Measurements from ENCODE around the gene ZNF579.

The ZNF579 gene

DNA sequence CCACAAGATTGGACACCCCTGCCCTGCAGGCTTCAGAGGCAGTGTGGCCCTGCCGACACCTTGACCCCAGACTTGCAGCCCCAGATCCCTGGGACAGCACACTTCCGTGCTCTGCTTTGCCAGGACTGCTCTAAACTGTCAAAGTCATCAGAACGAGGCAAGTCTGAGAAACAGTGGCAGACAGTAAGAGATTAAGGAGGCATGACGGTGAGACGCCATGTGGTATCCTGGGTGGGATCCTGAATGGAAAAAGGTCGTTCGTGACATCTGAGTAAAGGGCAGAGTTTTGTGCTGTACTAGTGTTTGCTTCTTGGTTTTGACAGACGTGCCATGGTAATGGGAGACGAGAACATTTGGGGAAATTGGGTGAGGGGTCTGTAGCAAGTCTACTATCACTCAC lies 13.8 kb downstream of the ZNF579 start:
- DNase-seq = no peak

DNA sequence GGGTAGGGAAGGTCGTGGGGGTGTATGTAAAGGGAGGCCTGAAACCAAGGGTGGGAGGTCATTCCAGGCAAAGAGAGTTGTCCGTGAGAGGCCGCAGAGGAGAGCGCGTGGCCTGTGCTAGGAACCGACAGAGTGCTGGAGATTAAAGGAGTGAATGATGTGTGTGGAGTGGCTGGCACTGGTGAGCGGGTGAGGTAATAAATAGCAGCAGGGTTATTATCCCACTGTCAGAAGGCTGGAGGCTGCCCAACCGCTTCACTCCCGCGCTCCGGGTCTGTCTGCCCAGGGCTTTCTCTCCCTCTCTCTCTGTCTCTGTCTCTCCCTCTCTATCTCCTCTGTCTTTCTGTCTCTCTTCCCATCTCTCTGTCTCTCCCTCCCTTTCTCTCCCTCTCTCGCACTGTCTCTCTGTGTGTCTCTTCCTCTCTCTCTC lies 17.4 kb downstream of the ZNF579 start:
- no peak for DNase-seq

DNA sequence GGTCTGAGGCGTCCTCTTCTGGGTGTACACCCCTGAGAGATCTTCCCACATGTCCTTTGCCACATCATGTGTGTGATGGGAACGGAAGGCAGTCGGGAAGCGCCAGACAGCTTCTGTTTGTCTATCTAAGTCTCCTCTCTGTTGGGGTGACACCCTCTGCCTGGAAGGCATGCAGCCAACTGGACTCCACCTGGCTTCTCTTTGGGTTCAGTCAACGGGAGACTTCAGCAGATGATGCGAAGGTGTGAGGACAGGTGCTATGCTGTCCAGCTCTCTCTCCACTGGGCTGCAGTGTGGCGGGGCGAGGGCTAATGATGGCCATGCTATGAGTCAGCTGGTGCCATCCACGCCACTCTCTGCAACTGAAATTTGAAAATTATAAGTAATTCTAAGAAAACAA lies 21.0 kb downstream of the ZNF579 start:
- DNase-seq = no peak

DNA sequence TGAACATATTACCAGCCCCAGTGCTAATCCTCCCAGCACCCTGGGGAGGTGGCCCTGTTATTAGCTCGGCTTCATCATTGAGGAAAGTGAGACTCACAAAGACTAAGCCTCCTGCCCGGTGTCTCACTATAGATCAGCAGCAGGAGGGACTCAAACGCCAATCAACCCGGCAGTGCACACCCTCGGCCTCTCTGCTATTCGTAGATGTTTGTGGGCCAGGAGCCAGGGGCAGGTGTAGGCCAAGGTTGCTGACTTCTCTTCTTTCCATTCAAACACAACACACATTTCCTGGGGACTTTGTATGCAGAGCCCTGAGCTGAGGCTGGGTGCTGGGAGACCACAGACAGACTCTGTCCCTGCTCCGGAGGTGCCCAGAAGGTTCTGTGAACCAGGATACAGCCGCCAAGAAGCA lies 25.9 kb downstream of the ZNF579 start:
- no peak for DNase-seq

DNA sequence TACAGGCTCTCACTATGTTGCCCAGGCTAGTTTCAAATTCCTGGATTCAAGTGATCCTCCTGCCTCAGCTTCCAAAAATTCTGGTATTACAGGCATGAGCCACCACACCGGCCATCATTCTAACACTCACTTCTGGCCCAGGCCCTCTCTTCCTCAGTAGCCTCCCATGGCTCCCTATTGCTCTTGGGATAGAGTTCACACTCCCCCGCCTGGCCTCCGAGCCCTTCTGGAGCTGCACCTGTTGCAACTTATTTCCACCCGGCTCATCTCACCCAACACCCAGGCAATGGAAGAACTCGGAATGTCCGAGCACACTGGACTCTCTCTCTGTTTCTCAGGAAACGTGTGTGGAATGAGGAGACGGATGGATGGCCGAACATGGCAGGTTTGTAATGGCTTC lies 26.3 kb downstream of the ZNF579 start:
- no peak for DNase-seq

DNA sequence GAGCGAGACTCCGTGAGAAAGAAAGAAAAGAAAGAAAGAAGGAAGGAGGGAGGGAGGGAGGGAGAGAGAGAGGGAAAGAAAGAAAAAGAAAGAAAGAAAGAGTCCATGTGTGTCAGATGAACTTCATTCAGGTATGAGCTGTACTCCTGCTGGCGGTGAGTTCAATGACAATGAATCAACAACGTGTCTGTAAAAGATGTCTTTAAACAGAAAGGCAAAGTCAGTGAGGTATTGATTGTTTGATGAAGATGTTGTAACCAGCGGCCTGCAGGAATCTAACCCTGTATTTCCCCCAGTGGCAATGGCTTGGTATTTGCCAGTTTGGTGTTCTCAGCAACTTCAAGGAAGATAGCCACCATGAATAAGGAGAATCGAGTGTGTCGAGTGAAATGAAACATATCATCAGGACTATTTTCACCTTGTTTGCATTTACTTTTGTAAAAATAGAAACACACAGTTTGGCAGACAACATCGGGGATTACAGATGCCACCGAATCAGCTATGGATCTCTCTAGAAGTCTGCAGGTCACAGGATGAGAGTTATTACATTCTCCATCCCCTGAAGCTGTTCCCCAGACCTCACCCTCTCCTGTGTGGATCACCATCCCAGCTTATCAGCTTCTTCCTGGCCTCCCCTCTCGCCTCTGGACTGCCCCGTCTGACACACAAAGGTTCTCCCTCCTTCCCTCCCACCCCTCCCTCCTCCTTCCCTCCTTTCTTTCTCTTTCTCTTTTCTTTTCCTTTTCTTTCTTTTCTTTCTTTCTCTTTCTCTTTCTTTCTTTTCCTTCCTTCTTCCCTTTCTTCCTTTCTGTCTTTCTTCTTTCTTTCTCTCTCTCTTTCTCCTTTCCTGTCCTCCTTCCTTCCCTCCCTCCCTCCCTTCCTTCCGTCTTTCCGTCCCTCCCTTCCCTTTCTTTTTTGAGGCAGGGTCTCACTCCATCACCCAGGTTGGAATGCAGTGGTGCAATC lies 27.1 kb downstream of the ZNF579 start:
- DNase-seq = no peak

DNA sequence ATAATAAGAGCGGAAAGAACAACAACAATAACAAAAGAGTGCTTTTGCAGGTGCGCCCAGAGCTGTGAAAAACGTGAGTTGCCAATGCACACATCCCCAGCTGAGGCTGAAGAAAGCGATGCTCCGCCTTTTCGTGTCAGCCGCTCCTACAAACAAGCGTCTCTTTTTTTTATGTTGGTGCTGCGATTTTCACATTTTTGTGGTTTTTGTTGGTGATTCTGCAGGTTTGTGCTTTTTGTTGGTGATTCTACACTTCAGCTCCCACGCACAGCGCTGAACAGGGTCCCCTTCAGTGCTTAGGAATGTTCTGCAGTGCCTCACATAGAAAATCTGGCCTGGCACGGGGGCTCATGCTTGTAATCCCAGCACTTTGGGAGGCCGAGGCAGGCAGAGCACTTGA lies 28.0 kb downstream of the ZNF579 start:
- peak; percentile 62 for DNase-seq

DNA sequence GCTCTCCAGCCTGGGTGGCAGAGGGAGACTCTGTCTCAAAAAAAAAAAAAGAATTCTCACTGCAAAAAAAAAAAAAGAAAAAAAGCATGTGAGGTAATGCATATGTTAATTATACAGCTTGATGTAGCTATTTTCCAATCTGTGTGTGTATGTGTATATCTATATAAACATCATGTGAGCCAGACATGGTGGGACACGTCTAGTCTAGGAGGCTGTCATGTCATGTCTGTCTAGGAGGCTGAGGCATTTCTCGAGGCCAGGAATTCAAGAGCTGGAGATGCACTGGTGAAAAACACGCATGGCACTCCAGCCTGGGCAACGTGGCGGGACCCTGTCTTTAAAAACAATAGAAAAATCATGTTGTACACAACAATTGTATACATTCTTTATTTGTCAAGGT lies 28.4 kb downstream of the ZNF579 start:
- no peak for DNase-seq

DNA sequence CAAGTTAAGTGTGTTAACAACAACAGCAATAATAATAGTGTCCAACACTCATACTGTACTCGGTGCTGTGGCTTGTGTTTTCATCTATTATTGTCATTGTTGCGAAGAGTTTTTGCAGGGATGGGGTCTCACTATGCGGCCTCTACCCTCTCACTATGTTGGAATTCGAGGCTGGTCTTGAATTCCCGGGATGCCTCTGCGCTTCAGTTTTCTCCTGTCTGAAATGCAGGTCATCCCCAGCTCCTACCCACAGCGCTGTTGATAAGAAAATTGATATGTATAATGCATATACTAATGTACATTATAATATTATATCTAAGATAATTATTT lies 30.4 kb downstream of the ZNF579 start:
- DNase-seq = no peak

DNA sequence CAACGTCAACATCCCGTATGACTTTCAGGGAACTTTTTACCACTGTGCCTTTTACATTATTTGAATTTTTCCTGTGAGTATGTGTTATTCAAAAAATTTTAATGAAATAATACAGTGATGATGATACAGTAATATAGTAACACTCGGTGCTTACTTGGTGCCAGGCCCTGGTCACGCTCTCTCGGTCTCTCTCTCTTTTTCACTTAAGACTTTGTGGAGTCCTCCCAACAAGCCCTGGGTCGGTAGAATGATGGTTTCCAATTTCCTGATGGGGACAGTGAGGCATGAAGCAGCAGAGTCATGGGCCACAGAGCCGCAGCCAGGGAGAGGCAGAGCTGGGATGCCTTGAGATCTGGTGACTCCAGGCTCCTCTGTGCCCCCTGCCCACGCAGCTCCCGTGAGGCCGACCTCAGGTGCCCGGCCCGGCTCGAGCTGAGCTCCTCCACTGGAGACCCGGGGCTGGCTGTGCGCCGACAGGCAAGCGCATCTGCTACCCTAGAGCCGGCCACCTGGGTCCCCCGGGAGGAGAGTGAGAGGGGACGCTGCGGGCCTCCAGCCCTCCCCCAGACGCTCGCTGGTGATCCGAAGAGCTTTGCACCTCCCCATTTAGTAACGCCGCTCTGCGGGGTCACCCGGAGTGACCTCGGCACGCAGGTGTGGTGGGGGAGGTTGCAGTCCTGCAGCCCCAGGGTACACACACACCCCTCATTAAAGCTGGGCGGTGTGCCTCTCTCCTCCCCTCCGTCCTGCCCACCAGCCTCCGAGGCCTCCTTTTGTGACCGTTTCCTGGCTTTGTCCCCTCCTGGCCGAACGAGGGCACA lies 30.9 kb downstream of the ZNF579 start:
- DNase-seq = peak; percentile 88

DNA sequence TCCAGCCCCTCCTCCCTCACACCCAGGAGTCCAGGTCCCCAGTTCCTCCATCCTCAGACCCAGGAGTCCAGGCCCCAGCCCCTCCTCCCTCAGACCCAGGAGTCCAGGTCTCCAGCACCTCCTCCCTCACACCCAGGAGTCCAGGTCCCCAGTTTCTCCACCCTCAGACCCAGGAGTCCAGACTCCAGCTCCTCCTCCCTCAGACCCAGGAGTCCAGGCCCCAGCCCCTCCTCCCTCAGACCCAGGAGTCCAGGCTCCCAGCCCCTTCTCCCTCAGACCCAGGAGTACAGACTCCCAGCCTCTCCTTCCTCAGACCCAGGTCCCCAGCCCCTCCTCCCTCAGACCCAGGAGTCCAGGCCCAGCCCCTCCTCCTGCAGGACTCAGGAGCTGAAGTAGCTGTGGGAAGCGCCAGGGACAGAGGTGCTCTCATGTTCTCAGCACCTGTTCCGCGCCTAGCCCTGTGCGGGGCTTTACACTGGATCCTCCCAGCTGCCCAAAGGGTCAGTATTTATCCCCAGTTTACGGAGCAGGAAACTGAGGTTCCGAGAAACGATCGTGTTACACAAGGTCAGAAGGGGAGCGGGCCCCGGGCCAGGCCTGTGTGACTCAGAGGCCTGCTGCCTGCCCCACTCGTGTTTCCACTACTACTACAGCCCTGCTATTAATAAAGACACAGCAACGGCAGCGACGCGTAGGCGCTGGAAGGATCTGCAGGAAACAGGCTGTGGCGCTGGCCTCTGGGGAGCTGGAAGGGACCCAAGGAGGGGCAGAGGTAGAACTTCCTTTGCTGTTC lies 33.6 kb downstream of the ZNF579 start:
- no peak for DNase-seq

DNA sequence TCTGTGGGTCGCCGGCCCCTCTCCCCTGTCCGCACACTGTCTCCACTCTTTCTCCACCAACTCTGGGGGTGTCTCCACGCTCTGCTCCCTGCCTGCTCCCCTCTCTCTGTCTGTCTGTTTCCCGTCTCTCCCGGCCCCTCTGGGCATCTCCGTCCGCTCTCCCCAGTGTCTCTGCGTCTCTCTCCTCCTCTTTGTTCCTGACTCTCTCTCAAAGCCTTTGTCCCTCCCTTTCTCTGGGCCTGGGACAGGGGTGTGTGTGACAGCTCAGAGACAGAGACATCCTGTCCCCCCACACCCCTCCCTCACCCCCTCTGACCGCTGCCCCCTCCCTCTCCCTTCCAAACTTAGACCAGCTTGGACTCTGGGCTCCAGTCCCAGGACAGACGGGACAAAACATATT lies 34.6 kb downstream of the ZNF579 start:
- no peak for DNase-seq

DNA sequence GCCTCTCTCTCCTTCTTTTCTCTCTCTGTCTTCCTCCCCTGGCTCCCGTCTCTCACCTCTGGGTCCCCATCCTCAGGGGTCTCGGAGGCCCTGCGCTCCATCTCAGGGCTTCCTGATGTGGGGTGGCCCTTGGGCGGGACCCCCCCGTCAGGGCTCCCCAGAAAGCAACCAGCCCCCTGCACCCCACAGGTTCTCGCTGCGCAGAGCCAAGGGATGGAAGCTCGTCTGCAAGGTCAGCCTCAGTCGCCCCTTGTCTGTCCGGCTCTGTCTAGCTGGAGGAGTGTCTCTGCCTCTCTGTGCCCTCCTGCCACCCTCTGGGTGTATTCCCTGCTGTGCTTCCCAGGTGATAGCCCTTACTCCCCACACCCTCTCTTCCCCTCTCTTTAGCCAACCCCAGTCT lies 35.2 kb downstream of the ZNF579 start, which contains the start of gene SBK3:
SBK3 (minus strand) TSS at position 101 of the 400 bp plus-strand sequence; CDS start at position 101, 0 bp downstream.
- no peak for DNase-seq

DNA sequence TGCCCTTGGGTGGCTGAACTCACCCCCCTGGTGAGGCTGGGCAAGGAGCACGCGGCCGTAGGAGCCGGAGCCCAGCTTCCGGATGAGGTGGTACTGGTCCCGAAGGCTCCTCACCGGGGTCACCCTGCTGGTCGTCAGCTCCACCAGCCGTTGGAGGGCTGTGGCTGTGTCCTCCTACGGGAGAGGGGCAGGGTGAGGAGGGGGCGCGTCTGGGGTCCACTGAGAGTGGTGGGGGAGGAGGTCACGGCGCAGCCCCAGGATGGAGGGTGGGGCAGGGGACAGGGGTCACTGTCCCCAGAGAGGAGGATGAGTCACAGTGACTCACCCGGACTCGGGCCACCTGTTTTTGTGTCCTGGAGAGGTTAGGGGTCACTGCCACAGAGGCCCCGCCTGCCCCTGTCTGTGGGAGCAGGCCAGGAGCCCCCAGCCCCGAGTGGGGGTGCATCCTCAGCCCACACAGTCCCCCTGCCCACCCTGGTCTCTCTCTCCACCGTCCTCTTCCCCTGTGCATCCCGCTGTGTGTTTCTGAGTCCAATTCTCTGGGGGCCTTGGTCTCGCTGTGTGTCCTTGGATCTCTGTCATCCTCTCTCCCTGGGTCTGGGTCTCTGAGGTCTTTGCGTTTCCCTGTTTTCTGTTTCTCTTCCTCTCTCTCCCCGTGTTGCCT lies 35.7 kb downstream of the ZNF579 start:
- no peak for DNase-seq

DNA sequence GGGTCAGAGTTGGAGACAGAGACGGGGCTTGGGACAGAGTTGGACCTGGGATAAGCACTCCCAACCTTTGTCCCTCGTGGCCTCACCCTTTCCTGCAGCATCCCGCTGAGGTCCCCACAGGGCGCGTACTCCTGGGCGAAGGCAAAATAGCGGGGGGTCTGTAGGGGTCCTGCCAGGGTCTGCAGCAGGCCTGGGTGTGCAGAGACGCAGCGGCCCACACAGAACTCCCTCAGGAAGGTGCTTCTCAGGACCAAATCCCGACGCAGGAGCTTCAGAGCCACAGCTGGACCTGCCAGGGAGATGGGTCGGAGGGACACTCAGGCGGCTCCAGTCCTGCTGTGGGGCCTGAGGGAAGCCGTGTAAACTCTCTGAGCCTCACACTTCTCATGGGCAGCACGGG lies 36.6 kb downstream of the ZNF579 start:
- no peak for DNase-seq

DNA sequence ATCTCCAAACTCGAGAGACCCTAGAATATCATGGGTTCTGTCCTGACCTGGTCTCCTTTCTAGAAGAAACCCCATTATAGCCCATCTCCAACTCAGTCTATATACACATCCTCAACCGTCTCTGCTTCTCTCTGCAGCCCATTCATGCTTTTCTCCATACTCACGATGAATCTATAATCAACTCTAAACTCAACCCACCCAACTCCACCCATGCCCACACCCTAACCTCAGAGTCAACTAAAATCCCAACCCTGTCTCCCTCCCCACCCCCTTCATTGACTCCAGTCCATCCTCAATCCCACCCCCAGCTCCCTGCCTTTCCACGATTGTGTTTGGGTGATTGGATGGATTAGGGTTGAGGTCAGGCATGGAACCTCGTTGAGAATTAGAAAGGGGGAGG lies 37.1 kb downstream of the ZNF579 start:
- no peak for DNase-seq

DNA sequence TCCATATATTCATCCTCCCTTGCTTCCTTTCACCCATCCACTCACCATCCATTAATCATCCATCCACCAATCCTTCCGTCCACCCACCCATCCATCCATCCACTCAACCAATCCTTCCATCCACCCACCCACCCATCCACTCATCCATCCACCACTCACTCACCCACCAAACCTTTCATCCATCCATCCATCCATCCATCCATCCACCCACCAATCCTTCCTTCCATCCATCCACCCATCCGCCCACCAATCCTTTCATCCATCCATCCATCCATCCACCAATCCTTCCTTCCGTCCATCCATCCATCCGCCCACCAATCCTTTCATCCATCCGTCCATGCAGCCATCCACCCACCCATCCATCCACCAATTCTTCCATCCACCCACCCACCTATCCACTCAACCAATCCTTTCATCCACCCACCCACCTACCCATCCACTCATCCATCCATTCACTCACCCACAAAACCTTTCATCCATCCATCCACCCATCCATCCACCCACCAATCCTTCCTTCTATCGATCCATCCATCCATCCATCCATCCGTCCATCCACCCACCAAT lies 38.3 kb downstream of the ZNF579 start:
- no peak for DNase-seq

DNA sequence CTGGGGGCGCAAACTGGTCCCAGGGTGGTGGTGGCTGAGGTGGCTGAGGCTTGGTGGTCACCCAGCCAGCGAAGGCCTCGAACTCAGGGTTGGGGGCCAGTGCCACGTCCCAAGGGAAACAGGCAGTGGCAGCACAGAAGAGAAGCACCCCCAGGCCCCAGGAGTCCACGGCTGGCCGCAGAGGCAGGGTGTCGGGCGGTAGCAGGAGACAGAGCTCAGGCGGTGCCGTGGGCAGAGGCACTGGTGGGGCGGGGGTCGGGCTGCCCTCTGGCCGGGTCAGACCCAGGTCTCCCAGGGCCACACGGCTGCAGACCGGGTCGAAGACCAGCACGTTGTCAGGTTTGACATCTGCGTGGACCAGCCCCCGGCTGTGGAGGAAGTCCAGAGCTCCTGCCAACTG lies 39.6 kb downstream of the ZNF579 start:
- no peak for DNase-seq

DNA sequence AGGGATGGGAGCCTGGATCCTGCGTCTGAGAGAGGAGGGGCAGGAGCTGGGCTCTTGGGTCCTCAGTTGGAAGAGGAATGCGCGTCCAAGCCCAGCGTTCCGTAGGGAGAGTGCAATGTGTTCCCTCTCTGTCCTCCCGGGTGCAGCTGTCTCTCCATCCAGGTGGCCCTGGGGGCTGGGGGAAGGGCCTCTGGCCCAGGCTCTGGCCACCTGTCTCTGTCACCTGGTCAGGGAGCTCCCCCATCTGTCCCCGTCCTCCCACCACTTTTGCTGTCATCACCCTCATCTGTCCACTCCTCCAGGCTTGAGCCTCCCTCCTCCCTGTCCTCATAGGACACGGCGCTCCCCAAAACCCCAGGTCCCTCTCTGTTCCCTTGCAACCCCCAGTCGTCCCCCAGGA lies 40.0 kb downstream of the ZNF579 start:
- no peak for DNase-seq

DNA sequence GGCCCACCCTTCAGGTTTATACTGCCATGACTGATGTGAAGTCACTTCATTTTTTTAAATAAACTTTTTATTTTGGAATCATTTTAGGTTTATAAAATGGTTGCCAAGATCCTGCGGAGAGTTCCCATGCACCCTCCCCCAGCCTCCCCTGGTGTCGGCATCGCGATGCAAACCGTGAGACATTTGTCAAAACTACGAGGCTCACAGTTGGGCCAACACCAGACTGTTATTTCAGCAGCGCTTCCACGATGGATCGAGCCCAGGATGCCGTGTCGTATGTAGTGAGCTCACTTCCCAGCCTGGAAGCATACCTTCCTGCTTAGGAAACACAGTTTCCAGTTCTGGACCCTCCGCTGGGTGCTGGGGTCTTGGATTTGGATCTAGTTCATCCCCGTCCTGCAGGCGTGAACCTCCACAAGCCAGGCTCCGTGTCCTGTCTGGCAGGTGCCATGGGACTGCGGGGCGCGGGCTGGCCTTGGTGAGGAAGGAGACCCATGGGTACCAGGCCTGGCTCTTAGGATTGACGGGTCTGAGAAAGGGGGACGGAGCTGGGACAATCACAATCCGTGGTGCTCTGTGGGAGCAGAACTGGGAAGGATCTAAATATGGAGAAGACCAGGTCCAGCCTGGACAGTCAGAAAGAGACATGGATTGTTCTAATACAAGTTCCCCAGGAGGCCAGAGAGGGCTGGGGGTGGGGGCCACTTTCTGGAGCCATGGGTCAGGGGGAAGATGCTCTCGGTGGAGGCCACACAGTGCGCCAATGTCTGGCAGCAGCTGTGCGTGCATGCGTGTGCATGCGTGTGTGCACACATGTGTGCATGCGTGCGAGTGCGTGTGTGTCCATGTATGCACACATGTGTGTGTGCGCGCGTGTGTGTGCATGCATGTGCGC lies 41.3 kb downstream of the ZNF579 start:
- DNase-seq = no peak

DNA sequence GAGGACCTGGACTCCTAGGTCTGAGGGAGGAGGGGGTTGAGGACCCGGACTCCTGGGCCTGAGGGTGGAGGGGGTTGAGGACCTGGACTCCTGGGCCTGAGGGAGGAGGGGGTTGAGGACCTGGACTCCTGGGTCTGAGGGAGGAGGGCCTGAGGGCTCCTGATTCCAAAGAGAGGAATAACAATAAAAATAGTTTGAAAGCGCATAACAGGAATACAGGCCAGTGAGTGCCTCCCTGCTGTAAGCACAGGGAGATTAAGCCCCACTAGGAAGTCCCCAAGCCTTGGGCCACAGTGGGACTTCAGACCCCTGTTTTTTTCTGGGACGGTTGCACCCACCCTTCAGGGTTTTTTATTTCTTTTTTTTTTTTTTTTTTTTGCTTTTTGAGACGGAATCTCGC lies 42.5 kb downstream of the ZNF579 start:
- DNase-seq = no peak
